ENCODE data around the gene WIPF3. TPM values are rescaled to one million over a fixed set of nuclear protein-coding genes. Genes with fewer than 3 reads are reported as not detected.
"Not testable (repeated sequence)": the region's sequence is repeated elsewhere in the genome, so short reads cannot be mapped to it uniquely, and the experiment has no call there.

WIPF3 gene
- total RNA-seq, 1 donor = under 0.01 TPM

- no peak for TF ChIP-seq CTCF (IDR thresholded peaks at IDR 0.05; ENCODE audit: insufficient read depth, low read depth, low read length)
- no peak for DNase-seq (ENCODE audit: low read depth)
- H3K4me3 ChIP-seq (ENCODE audit: low read depth, low read length) = no peak overlapping the region
Observed at GRCh38 chr7:29888006-29888405, 81.7 kb downstream of the WIPF3 start.

GRCh38 chr7:29889288-29889687 is 83.0 kb downstream of the WIPF3 start:
- no peak for TF ChIP-seq CTCF (IDR thresholded peaks at IDR 0.05; ENCODE audit: insufficient read depth, low read depth, low read length)
- H3K4me3 ChIP-seq (ENCODE audit: low read depth, low read length) = no peak overlapping the region
- DNase-seq (ENCODE audit: low read depth) = no peak

GRCh38 chr7:29890251-29890650 is 83.9 kb downstream of the WIPF3 start:
- DNase-seq (ENCODE audit: low read depth) = no peak
- TF ChIP-seq CTCF (IDR thresholded peaks at IDR 0.05; ENCODE audit: insufficient read depth, low read depth, low read length) = no peak
- H3K4me3 ChIP-seq (ENCODE audit: low read depth, low read length) = no peak overlapping the region

- H3K4me3 ChIP-seq (ENCODE audit: low read depth, low read length); DNase-seq (ENCODE audit: low read depth): not testable (repeated sequence)
Observed at GRCh38 chr7:29890786-29891185, 84.5 kb downstream of the WIPF3 start.

GRCh38 chr7:29891766-29892165 is 85.5 kb downstream of the WIPF3 start:
- no peak for DNase-seq (ENCODE audit: low read depth)
- TF ChIP-seq CTCF (IDR thresholded peaks at IDR 0.05; ENCODE audit: insufficient read depth, low read depth, low read length) = no peak
- no peak overlapping the region for H3K4me3 ChIP-seq (ENCODE audit: low read depth, low read length)

- no peak for TF ChIP-seq CTCF (IDR thresholded peaks at IDR 0.05; ENCODE audit: insufficient read depth, low read depth, low read length)
- no peak for DNase-seq (ENCODE audit: low read depth)
- no peak overlapping the region for H3K4me3 ChIP-seq (ENCODE audit: low read depth, low read length)
Observed at GRCh38 chr7:29892231-29892630, 85.9 kb downstream of the WIPF3 start.

GRCh38 chr7:29893351-29893965 is 87.2 kb downstream of the WIPF3 start:
- H3K4me3 ChIP-seq (ENCODE audit: low read depth, low read length) = no peak overlapping the region
- DNase-seq (ENCODE audit: low read depth) = no peak
- no peak for TF ChIP-seq CTCF (IDR thresholded peaks at IDR 0.05; ENCODE audit: insufficient read depth, low read depth, low read length)
